H1 (cell line): ENCODE data around the gene EGR1. TPM values are rescaled to one million over a fixed set of nuclear protein-coding genes. Genes with fewer than 3 reads are reported as not detected.

ENCODE experiments used
- CHD2 ChIP-seq: IDR thresholded peaks from 2 replicates; pipeline ENCODE4 v1.6.1; 2012; ENCODE audit warnings: low read length, improper control_type of control experiment
- EP300 ChIP-seq, 2 experiments: IDR thresholded peaks; 1 replicate in 1 of 2; 2 replicates in 1 of 2; pipeline ENCODE4 v1.6.1; 2011 to 2012; ENCODE audit warnings: low read depth in 2 of 2, low read length in 2 of 2, mild to moderate bottlenecking in 2 of 2, borderline replicate concordance in 1 of 2, inconsistent platforms in 1 of 2, moderate library complexity in 1 of 2
- GTF2F1 ChIP-seq: IDR thresholded peaks from 2 replicates; pipeline ENCODE4 v1.6.1; 2012; ENCODE audit warnings: low read depth, low read length, improper control_type of control experiment, borderline replicate concordance
- KDM5A ChIP-seq: fragments of 200-600 bp; IDR thresholded peaks from 2 replicates; pipeline ENCODE4 v1.7.1; 2012; ENCODE audit warnings: mild to moderate bottlenecking, low read length, inconsistent platforms, mixed read lengths
- NANOG ChIP-seq: IDR thresholded peaks from 2 replicates; pipeline ENCODE4 v1.6.1; 2011; ENCODE audit warnings: low read length, low read depth, mild to moderate bottlenecking, inconsistent platforms; ENCODE audit not compliant: insufficient read depth, poor library complexity, severe bottlenecking
- POLR2A ChIP-seq, 2 experiments: IDR thresholded peaks; 1 replicate in 1 of 2; 2 replicates in 1 of 2; pipeline ENCODE4 v1.6.1; 2011; ENCODE audit warnings: low read depth in 2 of 2, low read length in 2 of 2, mild to moderate bottlenecking in 2 of 2; ENCODE audit errors: control extremely low read depth in 1 of 2
- SP4 ChIP-seq: IDR thresholded peaks from 2 replicates; pipeline ENCODE4 v1.6.1; 2012; ENCODE audit warnings: low read length, inconsistent platforms
- polyA plus RNA-seq, 7 experiments: library from polyadenylated mRNA; depleted of rRNA in 3 of 7; stranded (reverse) in 5 of 7; unstranded in 2 of 7; fragments of >200 nt in 5 of 7; fragments of 200-250 nt in 2 of 7; gene quantifications; 1 replicate in 5 of 7; 2 replicates in 1 of 7; 4 replicates in 1 of 7; pipeline versions ENCODE4 v1.2.1 to v1.2.3, GENCODE V29; 2011 to 2013; ENCODE audit warnings: missing spikeins in 2 of 7, mixed read lengths in 2 of 7
- total RNA-seq: library from RNA; stranded (reverse); fragmentation: NEBNext Ultra II Directional; extraction: Animal tissue kit (Norgen Biotek cat#: 25700); gene quantifications from 2 replicates; pipeline ENCODE4 v1.2.1, GENCODE V29; 2021
- TF ChIP-seq, protein P1 (sequence below), 3 experiments: IDR thresholded peaks; 1 replicate in 2 of 3; 2 replicates in 1 of 3; pipeline versions ENCODE4 v1.5.1 to v1.6.1; 2011; ENCODE audit warnings: low read length in 3 of 3, mild to moderate bottlenecking in 3 of 3, inconsistent platforms in 2 of 3, low read depth in 1 of 3, moderate library complexity in 1 of 3; ENCODE audit not compliant: insufficient read depth in 1 of 3; ENCODE audit errors: control extremely low read depth in 1 of 3
- TF ChIP-seq, protein P2 (sequence below): IDR thresholded peaks from 2 replicates; pipeline ENCODE4 v1.6.1; 2012; ENCODE audit warnings: low read length, inconsistent platforms

The EGR1 gene
- total and polyA plus RNA-seq, 2 of the 8 experiments (the other 6 are each of a cell fraction or from before 2014, with no cell fraction given) = 16.2 to 35.5 TPM

DNA sequence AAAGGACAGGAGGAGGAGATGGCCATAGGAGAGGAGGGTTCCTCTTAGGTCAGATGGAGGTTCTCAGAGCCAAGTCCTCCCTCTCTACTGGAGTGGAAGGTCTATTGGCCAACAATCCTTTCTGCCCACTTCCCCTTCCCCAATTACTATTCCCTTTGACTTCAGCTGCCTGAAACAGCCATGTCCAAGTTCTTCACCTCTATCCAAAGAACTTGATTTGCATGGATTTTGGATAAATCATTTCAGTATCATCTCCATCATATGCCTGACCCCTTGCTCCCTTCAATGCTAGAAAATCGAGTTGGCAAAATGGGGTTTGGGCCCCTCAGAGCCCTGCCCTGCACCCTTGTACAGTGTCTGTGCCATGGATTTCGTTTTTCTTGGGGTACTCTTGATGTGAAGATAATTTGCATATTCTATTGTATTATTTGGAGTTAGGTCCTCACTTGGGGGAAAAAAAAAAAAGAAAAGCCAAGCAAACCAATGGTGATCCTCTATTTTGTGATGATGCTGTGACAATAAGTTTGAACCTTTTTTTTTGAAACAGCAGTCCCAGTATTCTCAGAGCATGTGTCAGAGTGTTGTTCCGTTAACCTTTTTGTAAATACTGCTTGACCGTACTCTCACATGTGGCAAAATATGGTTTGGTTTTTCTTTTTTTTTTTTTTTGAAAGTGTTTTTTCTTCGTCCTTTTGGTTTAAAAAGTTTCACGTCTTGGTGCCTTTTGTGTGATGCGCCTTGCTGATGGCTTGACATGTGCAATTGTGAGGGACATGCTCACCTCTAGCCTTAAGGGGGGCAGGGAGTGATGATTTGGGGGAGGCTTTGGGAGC is 3.1 kb downstream of the EGR1 start (continued):
- TF ChIP-seq, protein P1, sequence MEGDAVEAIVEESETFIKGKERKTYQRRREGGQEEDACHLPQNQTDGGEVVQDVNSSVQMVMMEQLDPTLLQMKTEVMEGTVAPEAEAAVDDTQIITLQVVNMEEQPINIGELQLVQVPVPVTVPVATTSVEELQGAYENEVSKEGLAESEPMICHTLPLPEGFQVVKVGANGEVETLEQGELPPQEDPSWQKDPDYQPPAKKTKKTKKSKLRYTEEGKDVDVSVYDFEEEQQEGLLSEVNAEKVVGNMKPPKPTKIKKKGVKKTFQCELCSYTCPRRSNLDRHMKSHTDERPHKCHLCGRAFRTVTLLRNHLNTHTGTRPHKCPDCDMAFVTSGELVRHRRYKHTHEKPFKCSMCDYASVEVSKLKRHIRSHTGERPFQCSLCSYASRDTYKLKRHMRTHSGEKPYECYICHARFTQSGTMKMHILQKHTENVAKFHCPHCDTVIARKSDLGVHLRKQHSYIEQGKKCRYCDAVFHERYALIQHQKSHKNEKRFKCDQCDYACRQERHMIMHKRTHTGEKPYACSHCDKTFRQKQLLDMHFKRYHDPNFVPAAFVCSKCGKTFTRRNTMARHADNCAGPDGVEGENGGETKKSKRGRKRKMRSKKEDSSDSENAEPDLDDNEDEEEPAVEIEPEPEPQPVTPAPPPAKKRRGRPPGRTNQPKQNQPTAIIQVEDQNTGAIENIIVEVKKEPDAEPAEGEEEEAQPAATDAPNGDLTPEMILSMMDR (IDR thresholded peaks at IDR 0.05; ENCODE audit: control extremely low read depth in 1 of 3, insufficient read depth in 1 of 3, low read depth in 1 of 3, low read length in 3 of 3) = no peak
- TF ChIP-seq POLR2A (IDR thresholded peaks at IDR 0.05; ENCODE audit: control extremely low read depth in 1 of 2, low read depth in 2 of 2, low read length in 2 of 2) (peak in 1 of 2 experiments; percentile 62; a peak in 2 of 3 replicates), KDM5A (no peak), SP4 (peak; percentile 93), EP300 (IDR thresholded peaks at IDR 0.05; ENCODE audit: borderline replicate concordance in 1 of 2, low read depth in 2 of 2, low read length in 2 of 2) (no peak), NANOG (no peak), CHD2 (peak; percentile 11; the same call in 1 of the 2 replicates), GTF2F1 (0 out of 2 replicates have a peak, but pooled peaks have one; percentile 2)
- TF ChIP-seq, protein P2, sequence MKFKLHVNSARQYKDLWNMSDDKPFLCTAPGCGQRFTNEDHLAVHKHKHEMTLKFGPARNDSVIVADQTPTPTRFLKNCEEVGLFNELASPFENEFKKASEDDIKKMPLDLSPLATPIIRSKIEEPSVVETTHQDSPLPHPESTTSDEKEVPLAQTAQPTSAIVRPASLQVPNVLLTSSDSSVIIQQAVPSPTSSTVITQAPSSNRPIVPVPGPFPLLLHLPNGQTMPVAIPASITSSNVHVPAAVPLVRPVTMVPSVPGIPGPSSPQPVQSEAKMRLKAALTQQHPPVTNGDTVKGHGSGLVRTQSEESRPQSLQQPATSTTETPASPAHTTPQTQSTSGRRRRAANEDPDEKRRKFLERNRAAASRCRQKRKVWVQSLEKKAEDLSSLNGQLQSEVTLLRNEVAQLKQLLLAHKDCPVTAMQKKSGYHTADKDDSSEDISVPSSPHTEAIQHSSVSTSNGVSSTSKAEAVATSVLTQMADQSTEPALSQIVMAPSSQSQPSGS = peak; percentile 89
